ENCODE results near the gene SUN2.

- no peak for TF ChIP-seq CTCF (conservative IDR thresholded peaks at IDR 0.05; ENCODE audit: low read depth, low read length)
- no peak for TF ChIP-seq EZH2 (IDR thresholded peaks at IDR 0.05; ENCODE audit: low read length, unreplicated experiment)
- TF ChIP-seq EZH2phosphoT487 (IDR thresholded peaks at IDR 0.05; ENCODE audit: borderline replicate concordance, low read length): no peak
These were observed 58.2 kb downstream of the SUN2 start for GRCh38 chr22:38697425-38698089.

All from PC-3 (cell line).